ENCODE measurements around the gene KCNIP4.
A peak's percentile ranks its signal among the peaks of the same experiment; 100 is the strongest.

Gene KCNIP4

DNA sequence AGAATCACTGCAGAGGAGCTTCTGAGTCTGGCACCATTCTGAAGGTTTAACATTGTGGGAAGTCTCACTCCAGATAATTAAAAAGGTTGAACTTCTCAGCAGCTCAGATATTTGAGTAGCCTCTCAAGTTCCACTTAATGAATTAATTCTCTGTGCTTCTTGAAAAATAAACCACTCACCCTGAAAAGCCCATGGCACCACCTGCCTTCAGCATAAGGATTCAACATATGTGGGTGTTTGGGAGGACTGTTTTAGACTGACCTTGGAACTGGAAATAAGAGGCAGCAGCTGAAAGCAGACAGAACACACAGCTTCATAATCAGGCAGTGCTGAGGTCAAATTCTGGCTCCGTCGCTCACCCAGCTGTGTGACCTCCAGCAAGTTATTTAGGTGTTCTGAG, 100.6 kb downstream of the KCNIP4 start:
- no peak for DNase-seq (ENCODE audit: low spot score)

DNA sequence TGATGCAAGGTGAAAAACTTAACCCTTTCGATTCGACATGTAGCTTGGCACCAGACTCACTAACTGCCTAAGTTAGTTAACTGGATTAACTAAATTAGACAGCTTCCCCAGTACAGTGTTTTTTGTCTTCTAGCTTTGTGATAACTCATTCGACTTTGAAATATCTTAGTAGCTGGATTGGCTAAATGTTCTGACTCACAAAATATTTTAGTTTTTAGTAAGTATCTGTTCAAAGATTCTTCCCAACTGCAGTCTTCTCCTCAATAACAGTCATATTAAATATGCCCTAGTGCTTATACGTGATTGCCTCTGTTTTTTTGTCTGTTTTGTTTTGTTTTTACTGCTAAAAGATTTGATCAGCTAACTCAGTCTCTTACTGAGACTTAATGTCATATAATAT, 102.9 kb downstream of the KCNIP4 start:
- peak; percentile 8 for DNase-seq (ENCODE audit: low spot score)

DNA sequence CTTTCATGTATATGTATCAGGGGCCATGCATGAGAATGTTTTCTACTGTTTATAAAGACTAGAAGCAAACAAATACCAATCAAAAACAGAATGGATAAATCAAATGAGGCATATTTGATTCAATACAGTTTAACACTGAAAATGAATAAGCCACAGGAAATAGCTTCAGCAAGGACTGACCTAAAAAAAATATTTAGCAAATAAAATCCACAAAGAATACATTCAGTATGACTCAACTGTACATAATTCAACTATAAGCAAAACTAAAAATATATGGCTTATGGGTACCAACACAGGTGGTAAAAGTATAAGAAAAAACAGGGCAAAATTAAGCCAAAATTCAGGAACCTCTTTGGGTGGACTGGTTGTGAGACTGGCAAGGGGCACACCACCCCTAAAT, 112.9 kb downstream of the KCNIP4 start:
- DNase-seq (ENCODE audit: low spot score), result no peak

DNA sequence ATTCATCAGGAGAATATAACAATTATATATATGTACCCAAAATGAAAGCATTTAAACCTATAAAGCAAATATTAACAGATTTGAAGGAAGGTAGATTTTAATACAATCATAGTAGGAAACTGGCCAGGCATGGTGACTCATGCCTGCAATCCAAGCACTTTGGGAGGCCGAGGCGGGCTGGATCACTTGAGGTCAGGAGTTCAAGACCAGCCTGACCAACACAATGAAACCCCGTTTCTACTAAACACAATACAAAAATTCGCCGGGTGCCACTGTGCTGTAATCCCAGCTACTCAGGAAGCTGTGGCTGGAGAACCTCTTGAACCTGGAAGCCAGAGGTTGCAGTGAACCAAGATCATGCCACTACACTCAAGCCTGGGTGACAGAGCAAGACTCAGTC, 118.3 kb downstream of the KCNIP4 start:
- no peak for DNase-seq (ENCODE audit: low spot score)

DNA sequence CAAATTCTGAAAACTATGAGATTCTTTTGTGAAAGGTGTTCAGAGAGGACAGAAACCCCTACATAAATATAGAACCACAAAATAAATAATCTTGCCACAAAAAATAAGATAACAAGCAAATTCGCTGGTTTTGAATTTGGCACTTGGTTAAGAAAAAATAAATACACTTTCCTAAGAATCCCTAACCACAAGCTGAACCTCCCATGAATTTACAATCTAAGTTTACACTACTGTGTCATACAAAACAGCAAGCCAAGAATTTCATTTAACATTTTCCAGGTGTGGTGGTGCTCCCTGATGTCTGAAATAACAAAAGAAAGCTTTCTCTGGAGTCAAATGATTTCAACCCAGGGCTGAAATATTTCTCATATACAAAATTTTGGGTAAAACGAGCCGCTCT, 121.0 kb downstream of the KCNIP4 start:
- no peak for DNase-seq (ENCODE audit: low spot score)

DNA sequence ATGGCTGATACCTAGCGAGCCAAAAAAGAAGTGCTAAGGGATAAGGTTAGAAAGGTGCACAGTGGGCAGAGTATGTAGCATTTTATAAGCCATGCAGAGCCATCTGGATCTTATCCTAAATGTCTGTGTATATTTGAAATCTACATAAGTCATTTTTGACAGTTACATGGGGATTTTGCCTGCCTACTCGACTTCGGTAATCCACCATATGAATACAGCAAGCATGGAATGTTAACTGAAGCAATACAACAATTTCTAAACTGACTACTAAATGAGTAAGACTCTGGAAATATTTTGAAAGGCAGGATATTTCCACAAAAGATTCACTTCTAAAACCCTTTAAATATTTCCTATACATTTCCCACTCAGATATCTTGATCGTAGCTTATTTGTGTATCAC, 122.5 kb downstream of the KCNIP4 start:
- DNase-seq (ENCODE audit: low spot score), result no peak

DNA sequence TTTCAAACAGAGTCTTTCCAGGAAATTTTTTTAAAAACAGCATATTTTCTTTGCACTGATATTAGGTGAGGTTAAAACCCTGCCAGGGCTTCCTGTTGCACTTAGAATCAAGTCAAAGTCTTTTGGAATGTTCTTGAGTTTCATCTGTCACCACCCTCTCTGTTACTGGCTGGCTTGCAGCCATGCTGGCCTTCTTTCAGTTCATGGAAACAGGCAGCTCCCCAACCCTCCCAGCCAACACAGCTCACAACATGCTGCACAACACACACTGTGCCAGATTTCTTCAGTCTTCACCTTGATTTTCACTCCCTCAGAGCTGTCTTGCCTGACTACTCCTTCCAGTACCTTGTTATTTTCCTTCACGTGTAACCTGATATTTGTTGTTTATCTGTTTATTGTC, 129.5 kb downstream of the KCNIP4 start:
- no peak for DNase-seq (ENCODE audit: low spot score)

DNA sequence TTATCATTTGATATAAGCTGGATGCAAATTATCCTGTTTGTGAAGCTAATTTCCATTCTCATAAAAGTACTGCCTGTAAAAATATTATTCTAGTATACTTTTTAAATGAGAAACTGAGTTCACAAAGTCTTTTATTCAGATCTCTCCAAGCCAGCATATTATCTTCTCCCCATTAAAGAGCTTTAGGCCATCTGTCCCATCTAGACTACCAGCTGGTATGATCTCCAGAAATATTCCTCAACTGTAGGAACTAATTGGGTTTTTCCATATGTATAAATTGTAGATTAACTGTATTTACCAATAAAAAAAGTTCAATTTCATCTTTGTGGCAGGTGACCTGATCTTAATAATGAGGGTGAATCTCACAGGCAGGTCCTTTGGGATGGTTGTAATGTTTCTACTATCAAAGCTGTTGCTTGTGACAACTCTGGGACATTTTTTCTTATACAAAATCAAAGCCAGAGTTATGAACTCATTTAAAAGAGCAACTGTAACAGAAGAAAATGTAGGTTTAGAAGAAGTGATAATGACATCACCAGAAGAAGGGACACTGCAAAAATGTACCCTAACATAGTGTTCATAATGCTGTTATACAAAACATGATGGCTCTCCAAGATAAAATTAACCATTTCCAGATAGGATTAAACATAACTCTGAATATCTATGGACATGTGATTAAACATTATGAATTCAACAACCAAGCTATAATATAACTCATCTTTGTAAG, 132.8 kb downstream of the KCNIP4 start:
- no peak for DNase-seq (ENCODE audit: low spot score)

DNA sequence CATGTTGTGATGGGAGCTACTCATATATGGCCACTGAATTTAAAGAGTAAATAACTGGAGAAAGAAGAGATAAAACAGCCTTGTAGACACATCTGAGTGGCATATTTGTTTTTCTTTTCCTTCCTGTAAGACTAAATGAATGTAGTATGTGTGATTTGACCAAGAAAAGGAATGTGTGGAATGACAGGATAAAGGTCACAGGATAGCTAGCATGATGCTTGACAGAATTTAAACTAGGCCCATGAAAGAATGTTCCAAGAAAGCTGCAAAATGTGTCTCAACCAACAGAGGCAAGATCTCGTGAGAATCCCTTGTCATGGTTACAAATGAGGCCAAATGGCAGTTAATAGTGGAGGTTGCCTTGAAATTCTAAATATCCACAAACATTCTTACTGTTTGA, 137.0 kb downstream of the KCNIP4 start:
- peak; percentile 20 for DNase-seq (ENCODE audit: low spot score)

DNA sequence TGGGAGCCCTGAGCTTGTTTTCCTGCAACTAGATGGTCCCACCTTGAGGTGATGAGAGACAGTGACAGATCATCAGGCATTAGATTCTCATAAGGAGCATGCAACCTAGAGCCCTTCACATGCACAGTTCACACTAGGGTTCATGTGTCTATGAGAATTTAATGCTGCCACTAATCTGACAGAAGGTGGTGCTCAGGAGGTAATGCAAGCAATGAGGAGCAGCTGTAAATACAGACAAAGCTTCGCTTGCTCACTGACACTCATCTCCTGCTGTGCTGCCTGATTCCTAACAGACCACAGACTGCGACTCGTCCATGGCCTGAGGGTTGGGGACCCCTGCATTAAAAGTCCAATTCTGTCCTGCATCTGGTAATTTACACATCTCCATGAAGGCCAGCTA, 141.6 kb downstream of the KCNIP4 start:
- no peak for DNase-seq (ENCODE audit: low spot score)

DNA sequence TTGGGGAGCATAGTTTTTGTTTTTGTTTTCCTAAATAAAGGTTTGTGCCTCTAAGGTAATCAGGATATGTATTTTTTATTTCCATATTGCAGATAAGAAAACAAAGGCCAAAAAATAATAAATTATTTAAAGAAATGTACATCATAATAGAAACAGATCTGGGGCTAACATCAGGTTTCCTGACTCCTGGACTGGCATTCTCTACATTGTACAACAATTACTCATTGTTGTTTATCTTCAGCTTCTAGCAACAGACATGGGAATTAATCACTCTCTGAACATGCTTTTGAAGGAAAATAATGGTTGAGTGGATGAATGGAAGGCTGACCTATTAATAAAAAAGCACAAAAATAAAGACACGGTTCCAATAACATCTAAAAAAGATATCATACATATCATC, 146.2 kb downstream of the KCNIP4 start:
- DNase-seq (ENCODE audit: low spot score), result peak; percentile 23

DNA sequence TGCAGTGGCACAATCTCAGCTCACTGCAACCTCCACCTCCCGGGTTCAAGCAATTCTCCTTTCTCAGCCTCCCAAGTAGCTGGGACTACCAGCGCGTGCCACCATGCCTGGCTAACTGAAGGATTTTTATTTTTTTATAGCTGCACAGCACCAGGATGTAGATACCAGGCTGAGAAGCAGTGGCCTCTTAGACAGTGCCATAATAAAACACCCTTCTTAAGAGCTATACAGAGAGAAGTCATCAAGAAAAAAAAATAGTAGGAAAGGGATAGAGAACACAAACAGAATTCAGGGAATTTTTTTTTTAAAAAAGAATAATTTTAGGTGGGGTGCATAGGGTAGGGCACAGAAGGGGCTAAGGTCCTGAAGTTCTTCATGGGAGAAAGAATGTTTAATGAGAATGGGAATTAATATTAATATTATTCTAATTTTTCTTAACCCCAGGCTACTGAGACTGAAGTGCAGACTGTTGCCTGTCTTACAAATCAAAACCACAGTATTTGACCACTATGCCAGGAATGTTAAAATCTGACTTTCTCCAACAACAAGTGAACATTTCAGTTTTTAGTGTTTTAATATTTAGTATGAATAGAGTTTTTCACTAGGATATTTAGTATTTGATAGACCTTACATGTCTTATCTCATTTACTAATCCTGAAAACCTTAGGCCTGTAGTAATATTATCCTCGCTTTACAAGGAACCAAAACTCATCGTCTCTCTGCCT, 146.7 kb downstream of the KCNIP4 start:
- no peak for DNase-seq (ENCODE audit: low spot score)

DNA sequence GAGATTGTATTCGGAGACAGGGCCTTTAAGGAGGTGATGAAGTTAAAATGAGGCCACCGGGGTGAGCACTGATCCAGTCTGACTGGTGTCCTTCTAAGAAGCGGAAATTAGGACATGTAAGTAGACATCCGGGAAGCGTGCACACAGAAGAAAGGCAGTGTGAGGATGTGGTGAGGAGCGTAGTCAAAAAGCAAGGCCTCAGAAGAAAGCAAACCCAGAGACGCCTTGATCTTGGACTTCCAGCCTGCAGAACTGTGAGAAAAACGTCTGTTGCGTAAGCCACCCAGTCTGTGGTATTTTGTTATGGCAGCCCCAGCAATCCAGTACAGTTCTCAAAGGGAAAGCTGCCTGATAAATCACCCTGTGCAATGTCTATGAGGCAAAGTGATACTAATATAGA, 153.5 kb downstream of the KCNIP4 start:
- DNase-seq (ENCODE audit: low spot score), result no peak

DNA sequence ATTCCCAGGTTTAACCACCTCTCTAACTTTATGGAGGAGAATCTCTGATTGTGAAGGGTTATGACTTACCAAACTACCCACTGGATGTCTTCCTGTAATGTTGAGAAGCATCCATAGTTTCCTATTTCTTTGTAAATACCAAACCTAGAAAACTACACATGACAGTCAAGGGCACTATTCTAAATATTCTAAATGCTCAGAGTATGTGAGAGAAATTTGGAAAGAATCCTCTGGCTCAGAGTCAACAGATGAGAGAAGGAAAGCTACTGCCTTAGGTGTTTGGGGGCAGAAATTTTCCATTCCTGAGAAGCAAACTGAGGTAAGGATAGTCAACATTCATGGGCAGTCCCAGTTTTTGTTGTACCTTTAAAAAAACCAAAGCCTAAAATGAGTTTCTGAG, 155.8 kb downstream of the KCNIP4 start:
- no peak for DNase-seq (ENCODE audit: low spot score)

DNA sequence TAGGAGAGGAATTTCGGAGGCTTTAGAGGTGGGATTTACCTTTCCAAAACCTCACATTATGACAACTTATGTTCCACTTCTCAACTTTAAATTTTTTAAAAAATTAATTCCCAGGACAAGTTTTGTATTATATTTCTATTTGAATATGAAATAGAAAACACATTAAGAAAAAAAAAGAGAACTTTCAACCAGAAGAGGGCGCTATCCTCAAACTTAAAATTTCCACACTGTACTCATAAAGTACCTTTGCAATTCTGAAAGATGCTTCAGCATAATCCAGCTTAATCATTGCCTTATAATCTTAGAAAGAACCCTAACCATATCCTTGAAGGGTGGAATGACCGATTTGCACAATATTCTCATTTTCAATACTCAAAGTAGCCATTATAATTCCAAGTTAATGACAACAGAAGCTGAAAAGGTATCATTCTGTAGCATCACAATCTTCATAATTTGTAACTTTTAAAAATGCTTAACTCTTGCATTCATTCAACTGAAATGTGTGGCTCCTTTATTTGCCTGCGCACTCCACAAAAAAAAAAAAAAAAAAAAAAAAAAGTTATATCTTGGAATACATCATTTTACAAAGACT, 158.0 kb downstream of the KCNIP4 start:
- DNase-seq (ENCODE audit: low spot score), result no peak

DNA sequence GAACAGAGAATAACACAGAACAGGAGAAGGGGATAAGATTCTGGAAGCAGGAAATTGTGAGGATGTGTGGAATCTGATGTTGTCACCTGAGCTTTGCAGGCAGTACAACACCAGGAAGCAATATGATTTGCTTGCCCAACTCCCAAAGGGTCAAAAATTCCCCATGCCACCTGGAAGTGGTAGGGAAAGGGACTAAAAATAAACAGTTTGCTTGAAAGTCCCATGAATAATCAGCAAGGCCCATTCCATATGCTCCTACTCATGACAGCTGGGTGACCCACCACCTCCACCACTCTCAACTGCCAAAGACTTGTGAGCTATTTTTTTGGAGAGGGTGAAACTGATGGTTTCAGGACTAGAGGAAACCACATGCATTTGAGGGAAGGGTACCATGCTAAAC, 168.4 kb downstream of the KCNIP4 start:
- DNase-seq (ENCODE audit: low spot score), result no peak

DNA sequence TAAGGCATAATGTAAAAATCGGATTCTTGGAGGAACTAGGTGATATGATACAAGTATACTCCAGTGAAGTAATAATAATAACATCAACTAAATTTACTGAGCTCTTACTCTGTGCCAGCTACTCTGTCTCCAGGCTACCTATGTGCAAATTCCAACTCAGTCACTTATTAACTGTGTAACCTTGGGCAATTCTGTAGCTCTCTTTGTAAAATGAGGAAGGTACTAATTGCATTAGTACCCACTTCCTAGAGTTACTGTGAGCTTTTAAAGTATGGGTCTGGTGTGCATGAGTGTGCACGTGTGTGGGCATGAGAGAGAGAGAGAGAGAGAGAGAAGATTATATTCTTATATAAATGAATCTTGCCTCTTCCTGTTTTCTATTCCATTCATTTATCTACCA, 169.9 kb downstream of the KCNIP4 start:
- DNase-seq (ENCODE audit: low spot score), result no peak

DNA sequence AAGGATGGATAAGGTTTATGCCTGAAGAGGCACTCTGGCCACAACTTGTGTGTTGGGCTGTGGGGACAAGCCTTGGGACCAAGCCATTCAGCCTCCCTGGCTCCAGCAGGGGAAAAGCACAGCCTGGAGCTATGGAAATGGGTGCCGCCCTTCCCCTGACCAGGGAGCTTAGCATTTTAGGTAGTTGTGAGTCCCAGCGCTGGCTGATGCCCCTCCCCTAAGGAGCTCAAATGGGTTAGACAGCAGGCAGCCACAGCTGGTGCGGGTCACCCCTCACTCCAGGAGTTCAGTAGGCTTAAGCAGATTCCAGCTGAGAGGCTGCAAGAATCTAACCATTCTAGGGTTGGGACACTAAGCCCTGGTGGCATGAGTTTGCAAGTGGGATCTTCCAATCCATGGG, 172.9 kb downstream of the KCNIP4 start:
- DNase-seq (ENCODE audit: low spot score), result no peak

DNA sequence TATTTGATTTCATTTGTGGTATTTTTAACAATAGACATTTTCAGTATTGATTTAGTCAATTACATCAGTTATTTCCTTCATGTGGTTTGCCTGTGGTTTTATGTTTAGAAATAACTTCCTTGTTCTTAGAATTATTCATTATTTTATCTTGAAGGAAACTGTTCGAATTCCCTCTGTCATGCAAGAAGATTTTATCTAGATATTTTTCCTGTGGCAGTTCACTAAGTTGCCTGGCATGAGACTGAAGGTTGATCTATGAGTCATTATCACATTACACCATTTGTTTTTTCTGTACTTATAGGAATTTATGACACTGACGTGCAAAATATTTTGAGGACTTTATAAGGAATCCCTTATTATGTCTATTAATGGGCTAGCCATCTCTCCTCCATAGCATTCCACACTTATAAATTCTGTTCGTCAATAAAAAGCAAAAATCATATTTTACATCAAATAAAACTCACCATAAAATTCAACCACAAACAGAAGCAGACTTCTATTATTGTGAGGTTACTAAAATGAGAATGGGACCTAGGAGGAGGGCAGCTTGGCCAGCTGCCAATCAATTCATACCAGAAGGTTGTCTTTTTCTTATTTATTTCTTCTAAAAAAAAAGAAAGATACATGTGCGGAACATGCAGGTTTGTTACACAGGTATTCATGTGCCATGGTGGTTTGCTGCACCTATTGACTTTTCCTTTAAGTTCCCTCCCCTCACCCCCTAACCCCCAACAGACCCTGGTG, 179.0 kb downstream of the KCNIP4 start:
- peak; percentile 15 for DNase-seq (ENCODE audit: low spot score)

DNA sequence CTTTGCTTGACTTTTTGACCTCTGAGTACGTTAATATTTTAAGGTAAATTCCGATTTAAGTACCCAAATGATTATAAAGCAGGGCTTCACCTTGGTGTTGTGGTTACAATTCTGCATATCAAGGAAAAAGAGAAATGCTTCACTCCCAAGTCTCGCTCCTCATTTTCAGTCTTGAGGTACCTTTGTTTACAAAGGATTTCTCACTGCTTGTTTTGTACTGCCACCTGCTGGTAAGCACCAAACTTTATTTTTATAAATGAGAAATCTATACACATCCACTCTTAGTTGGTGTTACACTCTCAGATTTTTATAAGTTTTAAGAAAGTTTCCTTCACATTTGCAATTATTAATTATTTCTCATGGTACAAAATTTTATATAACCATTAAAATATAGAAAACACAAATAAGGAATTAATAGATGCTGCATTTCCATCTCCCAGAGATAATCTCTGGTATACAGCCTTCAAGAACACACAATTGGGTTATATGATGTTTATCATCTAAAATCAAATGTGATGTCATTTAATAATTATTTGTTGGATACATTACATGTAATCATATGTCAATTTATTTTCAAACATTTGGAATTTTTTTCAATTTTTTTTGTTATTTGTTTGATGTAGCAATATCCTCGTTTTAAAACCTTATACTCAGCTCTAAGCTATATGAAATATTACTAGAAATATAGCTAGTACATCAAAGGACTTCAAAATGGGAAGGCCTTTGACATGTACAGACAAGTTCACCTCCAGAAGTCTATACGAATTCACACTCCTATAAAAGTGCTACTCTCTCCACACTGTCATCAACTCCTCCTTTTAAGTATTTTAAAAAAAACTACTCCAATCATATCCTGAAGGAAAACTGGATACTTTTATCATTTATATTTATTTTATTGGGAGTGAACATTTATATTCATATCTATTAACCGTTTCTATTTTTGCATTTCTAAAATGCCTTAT, 179.9 kb downstream of the KCNIP4 start:
- peak; percentile 15 for DNase-seq (ENCODE audit: low spot score)

DNA sequence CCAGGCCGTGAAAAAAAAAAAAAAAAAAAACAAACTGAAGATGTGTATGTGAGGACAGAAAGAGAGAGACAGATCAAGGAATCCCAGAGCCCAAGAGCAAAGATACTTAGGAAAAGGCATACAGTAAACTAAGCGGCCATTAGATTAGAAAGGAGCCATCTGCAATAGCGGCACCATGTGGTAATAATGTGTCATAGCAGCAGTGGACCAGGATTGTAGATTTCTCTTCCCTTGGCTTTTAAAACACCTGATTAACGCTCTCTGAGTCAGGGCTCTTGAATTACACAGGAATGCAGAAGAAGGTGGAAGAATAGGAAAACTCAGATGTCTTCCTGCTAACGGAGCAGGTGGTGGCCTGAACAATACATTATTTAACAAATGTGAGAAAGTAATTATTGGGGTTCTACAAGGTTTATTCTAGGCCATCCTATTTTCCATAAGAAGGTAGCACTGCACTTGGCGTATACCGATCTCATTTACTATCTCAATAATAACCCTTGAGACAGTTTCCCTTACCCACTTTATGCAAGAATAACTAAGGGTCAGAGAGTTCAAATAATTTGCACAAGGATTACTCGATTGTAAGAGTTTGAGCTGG, 182.7 kb downstream of the KCNIP4 start:
- peak; percentile 39 for DNase-seq (ENCODE audit: low spot score)
